Ovary (tissue), 3 donors: ENCODE data around the gene DRC7.

Source experiments
- CTCF ChIP-seq, 3 donors: fragments of 450-650 bp in 2 of 3; fragments of 200-600 bp in 1 of 3; IDR thresholded peaks; one replicate each; pipeline versions ENCODE4 v1.5.1 to v1.8.0; 2016 to 2022; ENCODE audit warnings: antibody characterized with exemption in 3 of 3, mild to moderate bottlenecking in 1 of 3
- EP300 ChIP-seq: sonication (generic); formaldehyde crosslinking; IDR thresholded peaks from one replicate; pipeline ENCODE4 v1.6.1; 2017; ENCODE audit warnings: antibody characterized with exemption
- POLR2A ChIP-seq: fragments of 450-650 bp; IDR thresholded peaks from one replicate; pipeline ENCODE4 v1.6.1; 2017; ENCODE audit warnings: antibody characterized with exemption, mild to moderate bottlenecking, moderate library complexity
- donor health status: DM: no; HTN: no; CAD: no.

DNA sequence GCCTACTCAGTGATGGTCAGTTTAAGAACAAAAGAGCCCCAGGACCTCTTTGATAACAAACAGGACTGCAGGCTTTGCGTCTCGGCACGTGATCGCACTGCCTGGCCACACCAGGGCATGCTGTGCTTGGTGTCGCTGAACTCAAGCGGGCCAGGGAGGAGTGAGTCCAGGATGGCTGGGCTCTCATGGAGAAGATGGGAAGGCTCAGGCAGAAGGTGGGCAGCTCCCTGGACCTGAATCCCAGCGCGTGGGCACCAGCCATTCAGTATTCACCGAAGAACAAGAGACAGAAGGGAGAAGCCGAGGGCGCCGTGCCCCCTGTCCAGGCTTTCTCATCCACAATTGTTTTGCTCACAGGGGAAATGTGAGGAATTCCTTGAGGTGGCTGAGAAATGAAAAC is 52.9 kb downstream of the DRC7 start:
- TF ChIP-seq CTCF (IDR thresholded peaks at IDR 0.05) (no peak), POLR2A (no peak), EP300 (no peak)
